Omental fat pad (tissue), 4 donors: ENCODE results near the gene FGF4. TPM values are rescaled to one million over a fixed set of nuclear protein-coding genes. Genes with fewer than 3 reads are reported as not detected.

ENCODE experiments used
- ATAC-seq: fragments of 150-250 bp; one replicate; pipeline ENCODE4 v1.9.1; 2016; ENCODE audit warnings: mild to moderate bottlenecking, moderate library complexity; ENCODE audit not compliant: low FRiP score
- DNase-seq: peaks from one replicate; pipeline ENCODE4 v3.0.0-alpha.2; 2019; ENCODE audit warnings: low spot score
- CTCF ChIP-seq, 3 donors: fragments of 450-650 bp; IDR thresholded peaks; one replicate each; pipeline ENCODE4 v1.5.1; 2016 to 2017; ENCODE audit warnings: antibody characterized with exemption in 3 of 3, mild to moderate bottlenecking in 3 of 3, moderate library complexity in 2 of 3
- total RNA-seq, 4 donors: library from RNA; depleted of rRNA; stranded (reverse); fragments of >200 nt; gene quantifications; one replicate each; pipeline ENCODE4 v1.1.0, GENCODE V29; 2016

Gene FGF4
- total RNA-seq, 4 donors from 2014 or later, result not detected

- DNase-seq (no peak), ATAC-seq (no peak)
- no peak for TF ChIP-seq CTCF (IDR thresholded peaks at IDR 0.05)
Measured at GRCh38 chr11:69807106-69807815, 32.1 kb upstream of the FGF4 start.

DNA sequence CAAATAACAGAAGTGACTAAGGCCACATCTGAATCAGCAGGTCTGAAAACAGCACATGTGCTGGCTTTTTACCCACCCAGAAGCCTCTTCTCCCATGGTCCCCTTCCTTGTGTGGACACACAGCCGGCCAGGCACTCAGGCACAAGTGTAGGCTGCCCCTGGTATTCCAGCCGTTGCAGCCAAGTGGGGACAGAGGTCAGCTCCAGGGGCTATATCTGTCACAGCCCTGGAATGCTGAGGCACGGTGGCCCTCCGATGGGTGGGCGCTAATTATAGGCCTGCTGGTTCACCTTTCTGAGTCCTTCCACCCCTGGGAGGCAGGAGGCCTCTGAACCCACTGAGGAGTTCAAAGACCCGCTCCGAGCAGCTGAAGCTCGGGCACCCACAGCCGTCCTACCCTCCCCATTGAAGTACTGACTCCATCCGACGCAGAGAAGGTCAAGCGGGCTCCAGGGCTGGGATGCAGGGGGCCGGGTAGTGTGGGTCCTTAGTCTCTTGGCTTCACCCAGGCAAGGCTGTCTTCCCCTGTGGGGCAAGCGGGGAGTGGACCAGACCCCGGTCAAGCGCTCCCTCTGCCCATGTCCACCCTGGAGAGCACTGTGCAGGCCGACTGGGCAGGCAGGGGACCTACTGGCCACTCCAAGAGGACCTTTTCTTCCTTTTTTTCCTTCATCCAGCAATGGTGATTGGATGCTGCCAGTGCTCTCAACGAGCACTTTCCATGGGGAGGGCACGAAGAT lies 29.8 kb upstream of the FGF4 start:
- ATAC-seq (no peak), DNase-seq (no peak)
- no peak for TF ChIP-seq CTCF (IDR thresholded peaks at IDR 0.05)

DNA sequence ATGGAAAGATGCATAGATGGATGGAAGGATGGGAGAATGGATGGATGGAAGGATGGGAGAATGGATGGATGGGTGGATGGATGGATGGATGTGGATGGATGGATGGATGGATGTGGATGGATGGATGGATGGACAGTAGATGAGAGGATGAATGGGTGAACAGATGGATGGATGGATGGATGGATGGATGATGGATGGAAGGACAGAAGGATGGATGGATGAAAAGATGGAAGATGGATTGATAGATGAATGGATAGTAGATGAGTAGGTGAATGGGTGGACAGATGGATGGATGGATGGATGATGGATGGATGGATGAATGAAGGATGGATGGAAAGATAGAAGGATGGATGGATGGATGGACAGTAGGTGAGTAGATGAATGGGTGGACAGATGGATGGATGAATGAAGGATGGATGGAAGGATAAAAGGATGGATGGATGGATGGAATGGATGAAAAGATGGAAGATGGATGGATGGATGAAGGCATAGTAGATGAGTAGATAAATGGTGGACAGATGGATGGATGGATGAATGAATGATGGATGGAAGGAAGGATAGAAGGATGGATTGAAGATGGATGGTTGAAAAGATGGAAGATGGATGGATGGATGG lies 28.6 kb upstream of the FGF4 start:
- ATAC-seq, result no peak
- no peak for DNase-seq
- TF ChIP-seq CTCF (IDR thresholded peaks at IDR 0.05), result no peak

DNA sequence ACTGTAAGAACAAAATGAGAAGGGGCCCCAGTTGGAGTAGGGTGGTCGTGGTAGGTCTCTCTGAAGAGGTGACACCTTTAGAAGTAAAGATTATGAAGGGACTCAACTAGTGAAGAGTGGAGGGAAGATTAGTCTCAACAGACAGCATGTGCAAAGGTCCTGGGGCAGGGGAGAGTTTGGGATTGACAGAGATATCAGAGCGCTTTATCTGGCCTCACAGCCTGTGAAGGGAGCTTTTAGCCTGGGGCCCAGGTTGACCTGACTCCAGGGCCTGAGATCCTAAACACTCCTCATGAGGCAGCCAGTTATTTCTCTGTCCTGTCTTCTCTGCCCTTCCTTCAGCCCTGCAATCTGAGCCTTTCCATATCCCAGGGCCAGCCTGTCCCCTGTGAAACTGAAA lies 27.9 kb upstream of the FGF4 start:
- DNase-seq (no peak), ATAC-seq (no peak)
- TF ChIP-seq CTCF (IDR thresholded peaks at IDR 0.05), result no peak

DNA sequence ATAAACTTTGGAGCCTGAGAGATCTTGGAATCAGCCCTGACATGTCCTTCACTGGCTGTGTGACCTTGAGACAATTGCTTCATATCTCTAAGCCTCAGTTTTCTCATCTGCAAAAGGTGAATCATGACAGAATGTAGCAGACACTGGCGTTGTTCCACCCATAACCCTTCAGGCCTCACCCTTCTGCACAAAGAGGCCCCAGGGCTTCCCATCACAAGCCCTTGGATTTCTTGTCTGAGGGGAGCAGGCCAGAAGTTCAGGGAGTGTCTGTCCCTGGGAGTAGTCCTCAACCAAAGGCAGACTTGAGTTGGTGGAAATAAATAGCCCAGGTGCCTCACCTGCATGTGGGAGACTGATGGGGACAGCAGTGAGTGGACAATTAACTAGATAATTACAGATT lies 27.4 kb upstream of the FGF4 start:
- TF ChIP-seq CTCF (IDR thresholded peaks at IDR 0.05), result no peak
- ATAC-seq (no peak), DNase-seq (no peak)

DNA sequence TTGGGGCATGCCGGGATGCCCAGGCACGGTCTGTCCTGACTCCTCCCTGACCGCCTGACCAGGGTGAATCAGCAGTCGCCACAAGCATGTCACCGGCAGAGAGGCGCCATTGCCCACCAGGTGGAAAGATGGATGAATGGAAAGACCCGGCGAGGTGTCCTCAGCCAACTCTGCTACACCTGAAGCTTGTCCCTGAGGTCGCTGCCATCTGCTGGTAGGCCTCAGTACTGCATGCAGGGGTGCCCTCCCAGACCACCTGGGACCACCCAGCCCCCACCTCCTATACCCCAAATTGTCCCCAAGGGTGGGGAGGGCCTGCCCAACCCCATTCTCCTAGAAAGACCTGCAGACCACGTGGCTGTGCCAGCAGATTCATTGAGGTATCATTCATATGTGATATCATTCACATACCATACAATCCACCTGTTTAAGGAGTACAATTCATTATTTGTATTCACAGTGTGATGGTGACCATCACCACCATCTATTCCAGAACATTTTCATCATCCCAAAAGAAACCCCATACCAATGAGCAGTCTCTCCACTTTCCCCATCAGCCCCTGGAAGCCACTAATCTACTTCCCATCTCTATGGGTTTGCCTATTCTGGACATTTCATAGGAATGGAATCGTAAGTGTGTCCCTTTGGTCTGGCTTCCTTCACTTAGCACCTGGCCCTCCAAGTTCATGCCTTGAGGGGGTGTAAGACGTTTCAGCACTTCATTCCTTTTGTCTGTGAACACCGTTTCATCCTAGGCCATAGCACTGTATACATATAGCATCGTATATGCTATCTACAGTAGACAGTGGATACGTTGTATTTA lies 26.6 kb upstream of the FGF4 start:
- no peak for TF ChIP-seq CTCF (IDR thresholded peaks at IDR 0.05)
- no peak for ATAC-seq
- DNase-seq, result no peak
